HG02852 (cell line): ENCODE data around the gene THPO.

Experiments used
- ATAC-seq: cut with Tn5 transposase; IDR thresholded peaks from one replicate; pipeline ENCODE4 v1.9.1; 2021; ENCODE audit warnings: mild to moderate bottlenecking, moderate library complexity; ENCODE audit not compliant: unreplicated experiment

THPO gene

GRCh38 chr3:184386047-184386806 lies 8.2 kb upstream of the THPO start:
- ATAC-seq = no peak

- ATAC-seq = no peak
Measured at GRCh38 chr3:184384856-184385422, 6.9 kb upstream of the THPO start.

- ATAC-seq = no peak
Measured at GRCh38 chr3:184384342-184384741, 6.3 kb upstream of the THPO start.

GRCh38 chr3:184383033-184383740 lies 5.2 kb upstream of the THPO start:
- ATAC-seq = no peak

- ATAC-seq = no peak
Measured at GRCh38 chr3:184382326-184383032, 4.5 kb upstream of the THPO start.

GRCh38 chr3:184381261-184382224 lies 3.5 kb upstream of the THPO start:
- no peak for ATAC-seq

- ATAC-seq = no peak
Measured at GRCh38 chr3:184380627-184381260, 2.7 kb upstream of the THPO start.

- no peak for ATAC-seq
Measured at GRCh38 chr3:184380185-184380626, 2.2 kb upstream of the THPO start.

- ATAC-seq = no peak
Measured at GRCh38 chr3:184379358-184380184, 1.6 kb upstream of the THPO start, which contains the start of gene CHRD. TSS of gene CHRD (plus strand) at chr3:184380054. CDS start at chr3:184380319, 265 bp downstream.

- no peak for ATAC-seq
Measured at GRCh38 chr3:184378651-184379357, 797 bp upstream of the THPO start.

GRCh38 chr3:184377374-184377773 lies 633 bp downstream of the THPO start:
- ATAC-seq = no peak

GRCh38 chr3:184375747-184376461 lies 2.1 kb downstream of the THPO start:
- no peak for ATAC-seq

- no peak for ATAC-seq
Measured at GRCh38 chr3:184373422-184373821, 4.6 kb downstream of the THPO start.

- no peak for ATAC-seq
Measured at GRCh38 chr3:184372911-184373310, 5.1 kb downstream of the THPO start.

GRCh38 chr3:184372296-184372821 lies 5.6 kb downstream of the THPO start:
- ATAC-seq = no peak

- ATAC-seq = peak; percentile 75
Measured at GRCh38 chr3:184371570-184372018, 6.4 kb downstream of the THPO start.

GRCh38 chr3:184368586-184369183 lies 9.3 kb downstream of the THPO start:
- ATAC-seq = no peak
